Measurements from ENCODE around the gene FXYD4.

- TF ChIP-seq CTCF (conservative IDR thresholded peaks at IDR 0.05 in 1 of 2, IDR thresholded peaks at IDR 0.05 in 1 of 2; ENCODE audit: extremely low read depth in 1 of 2, insufficient read depth in 1 of 2, low read depth in 1 of 2, low read length in 2 of 2) (no peak), EZH2 (IDR thresholded peaks at IDR 0.05; ENCODE audit: borderline replicate concordance, low read length) (no peak)
Measured at GRCh38 chr10:43352951-43353350, 18.5 kb upstream of the FXYD4 start.

Data from mammary epithelial cell (primary cell).